HepG2 (cell line): Measurements from ENCODE around the gene CSNK1A1. TPM values are rescaled to one million over a fixed set of nuclear protein-coding genes. Genes with fewer than 3 reads are reported as not detected.

ENCODE experiments used
- ATAC-seq: fragments of 200-7000 bp; cut with Tn5 transposase; 3 replicates; pipeline ENCODE4 v1.9.1; 2020; ENCODE audit warnings: mild to moderate bottlenecking, moderate library complexity
- BruUV-seq: library from RNA; stranded (reverse); fragments of 400-500 nt; replicated peaks from 2 replicates; lab custom pipeline; 2021; lab: Mats Ljungman, UMichigan
- CTCF ChIA-PET: fragments of 300-600 bp; formaldehyde crosslinking; extraction: SDS; loops from one replicate; lab custom pipeline; 2021; ENCODE audit warnings: low total read pairs, inconsistent platforms, low intra/inter-chr PET ratio; lab: Yijun Ruan, JAX
- POLR2A ChIA-PET: fragments of 350-600 bp; sonication (Branson Sonifier 250); formaldehyde crosslinking; loops from one replicate; lab custom pipeline; 2020; ENCODE audit warnings: antibody characterized with exemption, inconsistent platforms; lab: Yijun Ruan, JAX
- DNase-seq: peaks from one replicate; pipeline ENCODE4 v3.0.0-alpha.2; 2015; ENCODE audit warnings: low spot score
- FAIRE-seq: peaks from 3 replicates; lab custom pipeline; 2011; peaks lifted over from hg19 to GRCh38; lab: Jason Lieb, UNC
- H2AFZ ChIP-seq: one replicate; pipeline ENCODE4 v1.6.1; 2011; ENCODE audit warnings: low read length, inconsistent platforms
- H3K27ac ChIP-seq: fragments of 300-600 bp; 3 replicates; pipeline ENCODE4 v1.8.0; 2011; ENCODE audit warnings: mixed run types, mild to moderate bottlenecking, mixed read lengths, low read length, inconsistent platforms; ENCODE audit not compliant: insufficient read depth; ENCODE audit errors: extremely low read length
- H3K27me3 ChIP-seq, 2 experiments: fragments of 200-600 bp in 1 of 2; 2 replicates in 1 of 2; 3 replicates in 1 of 2; pipeline versions ENCODE4 v1.6.0 to v1.8.0; 2011; ENCODE audit warnings: low read length in 2 of 2, mild to moderate bottlenecking in 2 of 2, moderate library complexity in 2 of 2, inconsistent platforms in 1 of 2; ENCODE audit not compliant: insufficient read depth in 2 of 2, control insufficient read depth in 1 of 2
- H3K36me3 ChIP-seq, 2 experiments: fragments of 200-600 bp in 1 of 2; replicated peaks in 1 of 2; 2 replicates in 1 of 2; 3 replicates in 1 of 2; pipeline versions ENCODE4 v1.5.1 to v1.8.0; 2011; ENCODE audit warnings: low read length in 2 of 2, inconsistent platforms in 1 of 2; ENCODE audit not compliant: insufficient read depth in 2 of 2, control insufficient read depth in 1 of 2
- H3K4me1 ChIP-seq: 2 replicates; pipeline ENCODE4 v1.5.1; 2012; ENCODE audit warnings: low read length, inconsistent platforms; ENCODE audit not compliant: insufficient read depth
- H3K4me2 ChIP-seq: 2 replicates; pipeline ENCODE4 v1.6.0; 2011; ENCODE audit warnings: low read depth, low read length, inconsistent platforms
- H3K4me3 ChIP-seq, 3 experiments: fragments of 200-600 bp in 1 of 3; sonication (generic), shearing (Covaris generic) in 1 of 3; replicated peaks in 1 of 3; 2 replicates each; pipeline ENCODE4 v1.5.1; 2011 to 2016; ENCODE audit warnings: low read length in 3 of 3, inconsistent platforms in 2 of 3, low read depth in 2 of 3, mild to moderate bottlenecking in 2 of 3, control low read depth in 1 of 3, mixed read lengths in 1 of 3; ENCODE audit not compliant: insufficient read depth in 1 of 3
- H3K79me2 ChIP-seq: one replicate; pipeline ENCODE4 v1.6.1; 2011; ENCODE audit warnings: low read length, inconsistent platforms; ENCODE audit not compliant: insufficient read depth
- H3K9ac ChIP-seq: 2 replicates; pipeline ENCODE4 v1.6.0; 2011; ENCODE audit warnings: mild to moderate bottlenecking, low read depth, low read length, inconsistent platforms; ENCODE audit not compliant: insufficient read depth
- H3K9me3 ChIP-seq: 2 replicates; pipeline ENCODE4 v1.5.1; 2012; ENCODE audit warnings: mild to moderate bottlenecking, low read length
- H4K20me1 ChIP-seq: 2 replicates; pipeline ENCODE4 v1.6.0; 2011; ENCODE audit warnings: inconsistent platforms, mild to moderate bottlenecking, low read length, moderate library complexity; ENCODE audit not compliant: insufficient read depth
- ATAD3A ChIP-seq: sonication (generic); formaldehyde crosslinking; IDR thresholded peaks from 2 replicates; pipeline ENCODE4 v1.4.0; 2020; ENCODE audit warnings: missing genetic modification reagents
- ATF1 ChIP-seq: IDR thresholded peaks from 2 replicates; pipeline ENCODE4 v1.6.1; 2016; ENCODE audit warnings: mild to moderate bottlenecking, control low read depth
- EP300 ChIP-seq, 3 experiments: sonication (generic) in 1 of 3; formaldehyde crosslinking in 1 of 3; IDR thresholded peaks; 2 replicates each; pipeline versions ENCODE4 v1.5.1 to v1.6.1; 2011 to 2020; ENCODE audit warnings: low read depth in 2 of 3, low read length in 2 of 3, borderline replicate concordance in 1 of 3, improper control_type of control experiment in 1 of 3, mild to moderate bottlenecking in 1 of 3, missing genetic modification reagents in 1 of 3, moderate library complexity in 1 of 3
- GATAD1 ChIP-seq: IDR thresholded peaks from 2 replicates; pipeline ENCODE4 v1.6.1; 2016; ENCODE audit warnings: missing genetic modification reagents, missing compliant biosample characterization
- SKI ChIP-seq: fragments of 450-650 bp; IDR thresholded peaks from one replicate; pipeline ENCODE4 v1.6.1; 2018; ENCODE audit warnings: mild to moderate bottlenecking; ENCODE audit not compliant: partially characterized antibody
- SOX5 ChIP-seq: IDR thresholded peaks from 2 replicates; pipeline ENCODE4 v1.6.1; 2016; ENCODE audit warnings: borderline replicate concordance
- SP140L ChIP-seq: sonication (generic); formaldehyde crosslinking; IDR thresholded peaks from 2 replicates; pipeline ENCODE4 v1.4.0; 2020; ENCODE audit warnings: missing genetic modification reagents, borderline replicate concordance
- SP5 ChIP-seq: IDR thresholded peaks from 2 replicates; pipeline ENCODE4 v1.6.1; 2016; ENCODE audit warnings: low read depth, borderline replicate concordance
- ZNF451 ChIP-seq: sonication (generic); formaldehyde crosslinking; IDR thresholded peaks from 2 replicates; pipeline ENCODE4 v1.5.0; 2020; ENCODE audit warnings: mild to moderate bottlenecking, missing genetic modification reagents
- ZNF607 ChIP-seq: sonication (generic); formaldehyde crosslinking; IDR thresholded peaks from 2 replicates; pipeline ENCODE4 v1.5.1; 2020; ENCODE audit warnings: missing genetic modification reagents, mild to moderate bottlenecking, borderline replicate concordance
- ZNF644 ChIP-seq: IDR thresholded peaks from 2 replicates; pipeline ENCODE4 v1.6.1; 2016; ENCODE audit warnings: low read depth
- ZNF816 ChIP-seq: sonication (generic); formaldehyde crosslinking; IDR thresholded peaks from 2 replicates; pipeline ENCODE4 v1.8.0; 2022; ENCODE audit warnings: missing genetic modification reagents, mild to moderate bottlenecking, borderline replicate concordance
- WGBS: methylation state at CpG from one replicate; pipeline ENCODE4 v1.1.6; 2017; ENCODE audit warnings: low lambda C conversion rate; 5-methylcytosine and 5-hydroxymethylcytosine counted together
- in situ Hi-C: cut with HindIII; loops from 2 replicates; pipeline ENCODE4 v1.10.0; 2017; ENCODE audit warnings: low pct_unique_long_range_greater_than_20kb; ENCODE audit not compliant: extremely low pct_ligation_motif_present
- intact Hi-C: fragments of 100-400 bp; cut with micrococcal nuclease; formaldehyde crosslinking; loops from one replicate; pipeline ENCODE4 v1.10.0; 2022; ENCODE audit not compliant: unreplicated experiment
- polyA plus RNA-seq, 8 experiments: library from polyadenylated mRNA; depleted of rRNA in 3 of 8; stranded (reverse) in 7 of 8; unstranded in 1 of 8; fragments of >200 nt; fragmentation: Illumina TruSeq in 4 of 8; extraction: Trizol in 4 of 8; gene quantifications; 2 replicates each; pipeline versions ENCODE4 v1.2.1 to v1.2.3, GENCODE V29; 2011 to 2016; ENCODE audit warnings: low read depth in 4 of 8, missing spikeins in 1 of 8, mixed read lengths in 1 of 8; ENCODE audit not compliant: insufficient read depth in 1 of 8
- total RNA-seq, 5 experiments: library from RNA; depleted of rRNA; stranded (reverse); fragments of >200 nt; fragmentation: Illumina TruSeq; extraction: Trizol; gene quantifications; 2 replicates each; pipeline ENCODE4 v1.2.3, GENCODE V29; 2016; ENCODE audit warnings: low read depth in 1 of 5
- TF ChIP-seq, protein P1 (sequence below): sonication (generic); formaldehyde crosslinking; IDR thresholded peaks from 2 replicates; pipeline ENCODE4 v1.8.1; 2023; ENCODE audit warnings: mild to moderate bottlenecking, missing genetic modification reagents
- TF ChIP-seq, protein P2 (sequence below): sonication (generic); formaldehyde crosslinking; IDR thresholded peaks from 2 replicates; pipeline ENCODE4 v1.4.0; 2020; ENCODE audit warnings: mild to moderate bottlenecking, missing genetic modification reagents

Gene CSNK1A1
- total and polyA plus RNA-seq, 2 of the 13 experiments (the other 11 are each of a cell fraction or from before 2014, with no cell fraction given): 89.0 to 149 TPM

DNA sequence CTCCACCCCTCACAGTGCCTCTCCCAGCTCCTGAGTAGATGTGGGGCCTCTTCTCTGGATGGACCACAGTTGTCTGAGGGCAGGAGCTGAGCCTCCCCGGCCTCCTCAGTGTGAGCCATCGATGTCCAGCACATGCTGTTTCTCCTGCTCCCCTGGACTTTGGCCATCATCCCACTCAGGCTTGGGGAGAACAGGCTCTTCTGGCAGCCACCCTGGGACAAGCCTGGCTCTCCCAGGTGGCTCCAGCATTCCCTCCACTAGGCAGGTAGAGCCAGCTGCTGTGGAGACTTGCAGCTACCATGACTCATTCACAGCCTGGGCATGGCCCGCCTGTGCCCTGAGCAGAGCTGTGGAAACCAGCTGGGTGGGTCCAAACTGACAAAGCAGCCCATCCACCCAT lies 77.0 kb downstream of the CSNK1A1 start:
- in situ Hi-C loops: no loop called here
- Histone ChIP-seq H3K9ac (no peak overlapping the region), H3K4me3 (no peak overlapping the region), H3K4me1 (peaks cover 77% of the 10 kb centered on the region), H3K79me2 (no peaks in the 10 kb centered on the region), H3K9me3 (no peaks in the 10 kb centered on the region), H3K36me3 (no peaks in the 10 kb centered on the region), H2AFZ (no peak overlapping the region), H3K4me2 (peak overlapping the region; percentile 41), H3K27me3 (no peaks in the 10 kb centered on the region), H4K20me1 (no peaks in the 10 kb centered on the region), H3K27ac (no peak overlapping the region)
- 44% methylated on average over 2 of the region's 3 CpGs for WGBS
- BruUV-seq: no TSS peak
- intact Hi-C loops: no loop called here
- FAIRE-seq (no peak), ATAC-seq (peak; percentile 72), DNase-seq (no peak)
- ChIA-PET CTCF (no interaction called here), POLR2A (interaction anchor here (0.8 to 1.1 kb wide), 3 partner anchors 13 to 23 kb away, joined by 3 read pairs; no protein-coding TSS in a partner anchor)
- no peak for TF ChIP-seq ZNF816 (CRISPR knock-in tag)
- peak in 1 of 2 experiments; percentile 19; a peak in 1 of 4 replicates for TF ChIP-seq EP300 (IDR thresholded peaks at IDR 0.05; ENCODE audit: low read depth in 2 of 2, low read length in 2 of 2)
- TF ChIP-seq EP300 (CRISPR knock-in tag; IDR thresholded peaks at IDR 0.05; ENCODE audit: borderline replicate concordance): no peak
- TF ChIP-seq SP5 (CRISPR knock-in tag): no peak
- no peak for TF ChIP-seq ZNF607 (CRISPR knock-in tag)
- no peak for TF ChIP-seq SOX5 (CRISPR knock-in tag)
- TF ChIP-seq, protein P1, sequence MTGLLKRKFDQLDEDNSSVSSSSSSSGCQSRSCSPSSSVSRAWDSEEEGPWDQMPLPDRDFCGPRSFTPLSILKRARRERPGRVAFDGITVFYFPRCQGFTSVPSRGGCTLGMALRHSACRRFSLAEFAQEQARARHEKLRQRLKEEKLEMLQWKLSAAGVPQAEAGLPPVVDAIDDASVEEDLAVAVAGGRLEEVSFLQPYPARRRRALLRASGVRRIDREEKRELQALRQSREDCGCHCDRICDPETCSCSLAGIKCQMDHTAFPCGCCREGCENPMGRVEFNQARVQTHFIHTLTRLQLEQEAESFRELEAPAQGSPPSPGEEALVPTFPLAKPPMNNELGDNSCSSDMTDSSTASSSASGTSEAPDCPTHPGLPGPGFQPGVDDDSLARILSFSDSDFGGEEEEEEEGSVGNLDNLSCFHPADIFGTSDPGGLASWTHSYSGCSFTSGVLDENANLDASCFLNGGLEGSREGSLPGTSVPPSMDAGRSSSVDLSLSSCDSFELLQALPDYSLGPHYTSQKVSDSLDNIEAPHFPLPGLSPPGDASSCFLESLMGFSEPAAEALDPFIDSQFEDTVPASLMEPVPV: no peak
- no peak for TF ChIP-seq ATAD3A (CRISPR knock-in tag)
- TF ChIP-seq SP140L (CRISPR knock-in tag): no peak
- 0 out of 2 replicates have a peak, but pooled peaks have one; percentile 35 for TF ChIP-seq ZNF451 (CRISPR knock-in tag)
- TF ChIP-seq ZNF644 (CRISPR knock-in tag): 0 out of 2 replicates have a peak, but pooled peaks have one; percentile 15
- no peak for TF ChIP-seq GATAD1 (CRISPR knock-in tag)
- TF ChIP-seq ATF1 (CRISPR knock-in tag): no peak
- TF ChIP-seq SKI: no peak
- TF ChIP-seq, protein P2, sequence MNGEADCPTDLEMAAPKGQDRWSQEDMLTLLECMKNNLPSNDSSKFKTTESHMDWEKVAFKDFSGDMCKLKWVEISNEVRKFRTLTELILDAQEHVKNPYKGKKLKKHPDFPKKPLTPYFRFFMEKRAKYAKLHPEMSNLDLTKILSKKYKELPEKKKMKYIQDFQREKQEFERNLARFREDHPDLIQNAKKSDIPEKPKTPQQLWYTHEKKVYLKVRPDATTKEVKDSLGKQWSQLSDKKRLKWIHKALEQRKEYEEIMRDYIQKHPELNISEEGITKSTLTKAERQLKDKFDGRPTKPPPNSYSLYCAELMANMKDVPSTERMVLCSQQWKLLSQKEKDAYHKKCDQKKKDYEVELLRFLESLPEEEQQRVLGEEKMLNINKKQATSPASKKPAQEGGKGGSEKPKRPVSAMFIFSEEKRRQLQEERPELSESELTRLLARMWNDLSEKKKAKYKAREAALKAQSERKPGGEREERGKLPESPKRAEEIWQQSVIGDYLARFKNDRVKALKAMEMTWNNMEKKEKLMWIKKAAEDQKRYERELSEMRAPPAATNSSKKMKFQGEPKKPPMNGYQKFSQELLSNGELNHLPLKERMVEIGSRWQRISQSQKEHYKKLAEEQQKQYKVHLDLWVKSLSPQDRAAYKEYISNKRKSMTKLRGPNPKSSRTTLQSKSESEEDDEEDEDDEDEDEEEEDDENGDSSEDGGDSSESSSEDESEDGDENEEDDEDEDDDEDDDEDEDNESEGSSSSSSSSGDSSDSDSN (CRISPR knock-in tag): 0 out of 2 replicates have a peak, but pooled peaks have one; percentile 31
